GM21515 (cell line): ENCODE measurements around the gene FSTL4.

Source experiments
- ATAC-seq: cut with Tn5 transposase; IDR thresholded peaks from one replicate; pipeline ENCODE4 v1.9.1; 2021; ENCODE audit not compliant: unreplicated experiment

Gene FSTL4

DNA sequence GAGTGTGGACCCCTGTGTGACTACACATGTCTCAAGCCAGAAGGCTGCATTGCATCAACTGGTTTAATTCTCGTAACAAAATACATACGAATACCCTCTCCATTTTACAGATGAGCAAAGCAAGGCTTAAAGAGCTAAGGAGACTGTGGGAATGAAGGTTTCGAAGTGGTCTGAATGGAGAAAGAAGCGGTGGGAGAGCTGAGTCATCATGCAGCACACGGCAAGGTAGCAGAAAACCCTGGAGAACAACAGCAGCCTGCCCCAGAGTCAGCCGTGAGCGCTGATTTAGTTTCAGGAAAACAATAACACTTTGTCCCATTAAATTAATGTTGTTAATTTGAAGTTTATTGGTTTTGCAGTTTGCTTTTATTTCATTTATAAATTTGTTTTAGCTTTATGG is 336.7 kb downstream of the FSTL4 start:
- ATAC-seq = no peak

DNA sequence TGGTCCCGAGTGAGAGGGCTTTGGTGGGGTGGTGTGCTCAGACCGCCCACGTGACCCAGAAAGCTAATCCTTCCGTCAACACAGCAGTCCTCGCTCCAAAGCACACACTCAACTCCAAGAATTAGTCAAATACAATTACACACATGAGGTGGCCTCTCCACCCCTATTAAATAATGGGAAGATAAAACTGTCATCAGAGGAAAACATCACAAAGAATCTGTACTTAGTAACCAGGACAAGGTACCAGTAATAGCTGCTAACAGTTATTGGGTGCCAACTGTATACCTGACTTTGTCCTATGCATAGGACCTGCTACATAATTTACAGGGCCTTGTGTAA is 337.8 kb downstream of the FSTL4 start:
- ATAC-seq = no peak

DNA sequence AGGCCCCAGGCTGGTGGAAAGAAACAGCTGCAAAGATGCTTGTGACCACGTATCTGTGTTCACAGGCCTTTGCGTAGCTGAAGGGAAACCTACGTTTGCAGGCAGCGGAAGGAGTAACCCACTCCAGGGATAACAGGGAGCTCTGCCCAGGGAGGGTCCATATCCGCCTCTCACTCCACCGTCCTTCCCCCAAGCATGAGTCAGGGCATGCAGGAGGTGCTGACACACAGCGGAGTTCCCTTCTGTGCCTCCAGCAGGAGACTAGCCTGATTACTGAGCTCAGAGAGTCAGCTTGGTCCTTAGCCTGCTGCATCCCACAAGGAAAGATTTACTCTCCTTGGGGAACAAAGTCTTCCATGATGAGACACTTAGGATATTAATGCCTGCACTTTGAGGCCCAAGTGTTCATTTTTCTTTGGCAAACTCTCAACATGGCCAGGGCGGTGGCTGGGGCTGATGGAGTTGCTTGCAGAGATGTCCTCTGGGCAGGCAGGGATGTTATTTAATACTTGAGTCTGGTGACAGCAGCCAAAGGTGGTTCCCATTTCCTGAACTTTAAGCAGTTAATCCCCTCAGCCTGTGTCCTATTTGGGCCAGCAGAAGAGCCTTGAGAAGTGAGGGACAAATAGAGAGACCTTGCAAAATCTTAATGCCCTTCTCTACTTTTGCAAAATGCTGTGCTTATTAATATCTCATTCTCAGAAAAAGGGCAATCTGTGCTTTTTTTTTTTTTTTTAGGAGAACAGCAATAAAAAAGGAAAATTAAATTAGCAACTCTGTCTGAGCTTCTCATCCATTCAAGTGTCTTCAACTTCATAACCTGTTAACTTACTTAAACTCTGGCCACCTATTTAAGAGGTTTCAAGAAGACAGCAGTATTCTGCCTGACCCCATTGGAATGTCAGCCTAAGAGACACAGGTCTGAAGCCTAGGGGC is 338.4 kb downstream of the FSTL4 start:
- no peak for ATAC-seq

DNA sequence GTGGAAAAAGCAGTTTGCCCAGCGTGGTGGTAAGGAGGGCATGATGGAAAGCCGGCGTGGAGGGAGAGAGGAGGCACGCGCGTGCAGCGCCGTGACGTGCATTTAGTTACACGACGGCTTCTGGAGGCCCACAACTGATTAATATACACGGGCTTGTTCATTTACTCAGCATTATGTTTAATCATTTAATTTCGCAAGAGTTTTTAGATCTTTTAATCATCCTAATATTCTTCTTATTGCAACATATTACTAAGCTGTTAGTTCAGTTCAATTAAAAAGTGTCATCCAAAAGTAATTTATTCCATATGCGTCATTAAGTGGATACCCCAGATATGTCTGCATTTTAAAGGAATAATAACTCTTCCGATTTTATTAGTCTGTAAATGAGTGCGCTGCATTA is 340.0 kb downstream of the FSTL4 start:
- no peak for ATAC-seq

DNA sequence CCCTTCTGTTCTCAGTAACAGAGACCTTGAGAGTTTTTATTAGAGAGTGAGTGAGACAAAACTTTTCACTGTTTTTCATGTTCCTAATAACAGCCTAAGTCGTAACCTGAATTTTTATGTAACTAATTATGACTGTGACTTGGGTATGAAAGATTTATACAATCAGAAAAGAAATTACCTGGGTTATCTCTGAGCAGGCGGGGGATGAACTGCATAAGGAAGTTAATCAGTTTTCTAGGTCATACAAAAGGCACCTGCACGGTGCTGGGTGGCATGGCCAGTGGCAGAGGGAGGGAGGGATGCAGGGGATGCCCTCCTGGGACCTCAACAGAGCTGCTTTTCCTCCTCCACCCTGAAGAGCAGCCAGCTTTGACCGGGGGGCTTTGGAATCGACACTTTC is 340.7 kb downstream of the FSTL4 start:
- ATAC-seq = no peak

DNA sequence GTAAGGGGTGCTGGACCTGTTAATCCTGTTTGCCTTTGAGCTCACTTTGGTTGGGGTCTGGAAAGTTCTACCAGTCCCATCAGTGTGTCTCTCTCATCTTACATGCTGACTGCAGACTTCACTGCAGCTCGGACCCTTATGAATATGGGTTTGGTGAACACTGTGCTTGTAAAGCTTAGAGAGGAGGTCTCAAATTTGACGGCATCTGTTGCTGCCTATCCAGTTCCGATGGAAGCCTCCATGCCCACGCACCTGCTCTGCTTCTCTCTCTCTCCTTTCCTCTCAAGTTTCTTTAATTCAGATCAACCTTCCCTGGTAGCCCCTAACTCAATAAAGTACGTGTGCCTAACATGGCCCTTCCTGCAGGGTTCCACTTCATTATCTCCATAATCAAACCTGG is 342.6 kb downstream of the FSTL4 start:
- ATAC-seq = no peak

DNA sequence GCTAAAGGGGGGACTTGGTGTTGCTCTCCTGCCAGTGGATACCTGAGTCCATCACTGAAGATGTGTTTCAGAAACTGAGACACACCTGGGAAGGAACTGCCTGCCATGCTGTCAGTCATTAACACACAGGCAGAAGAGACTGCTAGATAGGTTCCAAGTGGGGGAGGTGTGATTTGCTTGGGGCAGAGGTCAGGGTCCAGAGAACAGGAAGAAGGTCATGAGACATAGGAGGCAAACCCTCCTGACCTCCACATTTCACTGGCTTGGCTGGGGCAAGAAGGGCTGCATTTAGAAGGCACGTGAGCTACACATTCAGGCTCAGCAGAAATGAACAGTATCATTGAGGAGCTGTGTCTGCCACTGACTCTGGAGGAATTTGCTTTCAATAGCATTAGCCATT is 344.7 kb downstream of the FSTL4 start:
- ATAC-seq = no peak

DNA sequence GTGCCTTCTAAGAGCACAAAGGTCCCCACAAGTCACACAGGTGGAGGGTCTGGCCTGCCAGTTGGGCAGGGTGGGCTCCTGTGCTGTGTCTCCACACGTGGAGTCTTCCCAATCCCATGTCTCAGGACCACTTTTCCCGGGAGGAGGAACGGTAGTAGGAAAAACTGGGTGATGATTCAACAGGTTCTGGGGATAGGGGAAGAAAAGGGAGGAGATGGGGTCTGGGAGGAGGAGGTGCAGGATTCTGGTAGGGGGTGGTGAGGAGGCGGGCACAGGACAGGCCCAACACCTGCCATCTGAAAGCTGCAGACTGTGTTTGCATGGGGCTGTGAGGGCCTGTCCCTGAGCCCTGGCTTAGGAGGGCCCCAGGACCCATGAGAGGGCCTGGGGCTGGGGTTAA is 345.4 kb downstream of the FSTL4 start:
- ATAC-seq = no peak

DNA sequence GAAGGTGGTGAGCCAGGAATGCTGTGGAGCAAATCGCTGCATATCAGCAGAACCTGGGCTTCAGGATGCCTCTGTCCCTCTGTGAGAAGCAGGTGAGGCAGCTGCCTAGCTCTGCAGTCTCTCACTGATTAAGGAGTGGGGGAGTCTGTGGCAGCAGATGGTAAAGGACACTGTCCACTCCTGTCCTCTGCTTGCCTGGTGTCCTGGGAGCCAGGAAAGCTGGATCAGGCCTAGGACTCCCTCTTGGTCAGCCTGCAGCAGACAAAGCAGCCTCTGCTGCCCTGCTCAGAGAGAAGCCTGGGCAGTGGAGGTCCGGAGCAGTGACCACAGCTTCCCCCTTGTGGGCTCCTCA is 345.8 kb downstream of the FSTL4 start:
- no peak for ATAC-seq

DNA sequence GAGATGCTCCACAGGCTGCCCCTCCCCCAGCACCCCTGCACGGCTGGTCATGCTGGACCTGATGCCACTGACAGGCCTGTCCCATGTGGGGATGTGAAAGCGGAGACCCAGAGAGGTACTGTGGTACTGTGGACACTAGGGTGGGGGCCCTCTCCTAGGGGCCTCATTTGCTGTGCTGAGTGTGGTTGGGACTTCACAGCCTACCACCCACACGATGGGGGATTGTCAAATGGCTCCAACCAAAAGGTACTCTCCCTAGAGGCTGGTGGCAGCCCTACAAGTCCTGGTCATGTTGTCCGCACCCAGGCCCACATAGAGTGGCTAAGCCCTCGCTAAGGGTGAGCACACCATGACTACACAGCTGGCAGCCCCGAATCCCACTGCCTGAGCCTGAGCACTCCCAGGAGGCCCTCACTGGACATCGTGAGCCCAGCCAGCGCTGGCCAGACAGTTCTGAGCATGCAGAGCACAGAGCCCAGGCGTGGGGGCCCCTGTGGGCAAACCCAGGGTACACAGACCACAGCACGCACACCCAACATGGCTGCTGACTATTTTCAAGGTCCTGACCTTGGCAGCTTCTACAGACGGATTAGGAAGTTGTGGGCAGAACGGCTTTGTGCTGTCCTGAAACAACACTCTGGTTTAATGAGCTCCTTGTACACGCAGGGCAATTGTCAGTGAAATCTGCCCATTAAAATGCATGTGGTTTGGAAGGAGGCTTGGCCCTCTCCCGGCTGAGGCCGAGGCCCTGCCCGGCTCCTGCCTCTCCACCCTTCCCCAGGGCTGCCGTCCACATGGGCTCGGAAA is 346.4 kb downstream of the FSTL4 start:
- ATAC-seq = no peak

DNA sequence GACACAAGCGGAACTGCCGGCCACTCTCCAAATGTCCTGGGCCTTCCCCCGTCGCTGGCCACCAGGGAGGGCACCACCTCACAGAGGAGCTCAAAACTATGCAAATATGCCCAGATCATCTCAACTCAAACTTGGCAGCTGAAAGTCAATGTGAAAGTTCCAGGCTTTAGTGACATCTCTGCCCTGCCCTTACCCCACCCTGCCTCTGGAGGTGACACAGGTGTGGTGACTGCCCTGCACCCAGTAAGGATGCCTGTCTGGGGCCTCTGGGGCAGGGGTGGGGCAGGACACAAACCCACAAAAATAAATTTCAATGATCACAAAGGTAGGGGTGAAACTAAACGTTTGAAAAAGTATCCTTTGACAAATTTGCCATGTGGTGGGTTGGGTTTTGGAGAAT is 347.1 kb downstream of the FSTL4 start:
- no peak for ATAC-seq

DNA sequence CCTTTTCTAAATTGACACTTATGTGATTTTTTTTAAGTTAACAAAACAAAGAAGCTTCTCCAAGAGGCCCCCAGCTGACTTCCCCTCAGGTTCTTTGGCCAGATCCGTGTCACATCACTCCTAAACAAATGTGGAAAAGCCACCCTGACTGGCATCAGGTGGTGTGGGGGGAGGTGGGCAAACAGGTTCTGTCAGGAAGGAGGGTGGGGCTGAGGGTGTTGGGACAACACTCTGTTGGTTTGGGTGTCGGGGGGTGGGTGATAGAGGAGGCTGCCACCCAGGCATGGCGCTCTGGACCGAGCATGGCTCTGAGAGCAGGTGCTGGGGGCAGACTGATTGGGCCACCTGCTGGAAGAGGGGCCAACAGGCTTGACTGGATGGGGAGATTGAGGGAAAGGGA is 349.7 kb downstream of the FSTL4 start:
- no peak for ATAC-seq

DNA sequence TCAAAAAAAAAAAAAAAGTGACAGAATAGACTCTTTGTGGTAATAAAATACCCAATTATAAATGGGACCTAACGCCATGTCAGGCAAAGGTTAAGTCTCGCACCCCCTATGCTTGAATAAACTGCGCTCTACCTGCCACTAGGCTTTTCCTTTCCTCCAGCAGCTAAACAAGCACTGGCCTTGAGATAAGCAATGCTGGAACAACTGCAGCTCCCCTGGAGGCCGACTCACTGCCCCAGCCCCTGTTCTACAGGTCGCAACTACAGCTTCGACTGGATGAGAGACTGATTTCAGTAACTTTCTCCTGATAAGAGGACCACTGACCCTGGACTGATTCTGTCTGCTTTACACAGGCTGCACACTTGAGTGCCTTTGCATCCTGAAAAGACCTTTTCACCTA is 350.3 kb downstream of the FSTL4 start:
- ATAC-seq = no peak

DNA sequence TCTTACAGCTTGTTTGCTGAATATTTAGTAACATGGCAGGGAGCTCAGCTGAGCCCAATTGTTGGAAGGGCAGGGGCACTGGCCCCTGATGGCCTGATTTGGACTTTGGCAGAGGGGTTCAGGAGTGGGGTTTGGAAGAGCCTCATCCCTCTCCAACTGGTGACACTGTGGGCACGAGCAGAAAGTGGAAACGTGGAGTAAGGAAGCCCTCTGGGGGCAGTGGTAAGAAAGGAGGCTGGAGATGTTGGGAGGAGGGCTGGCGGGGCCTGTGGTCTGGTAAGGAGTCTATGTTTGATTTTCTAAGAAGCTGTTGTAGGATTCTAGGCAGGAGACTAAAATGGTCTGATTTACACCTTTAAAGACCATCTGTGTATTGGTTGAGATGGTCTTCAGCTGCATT is 351.6 kb downstream of the FSTL4 start:
- ATAC-seq = no peak

DNA sequence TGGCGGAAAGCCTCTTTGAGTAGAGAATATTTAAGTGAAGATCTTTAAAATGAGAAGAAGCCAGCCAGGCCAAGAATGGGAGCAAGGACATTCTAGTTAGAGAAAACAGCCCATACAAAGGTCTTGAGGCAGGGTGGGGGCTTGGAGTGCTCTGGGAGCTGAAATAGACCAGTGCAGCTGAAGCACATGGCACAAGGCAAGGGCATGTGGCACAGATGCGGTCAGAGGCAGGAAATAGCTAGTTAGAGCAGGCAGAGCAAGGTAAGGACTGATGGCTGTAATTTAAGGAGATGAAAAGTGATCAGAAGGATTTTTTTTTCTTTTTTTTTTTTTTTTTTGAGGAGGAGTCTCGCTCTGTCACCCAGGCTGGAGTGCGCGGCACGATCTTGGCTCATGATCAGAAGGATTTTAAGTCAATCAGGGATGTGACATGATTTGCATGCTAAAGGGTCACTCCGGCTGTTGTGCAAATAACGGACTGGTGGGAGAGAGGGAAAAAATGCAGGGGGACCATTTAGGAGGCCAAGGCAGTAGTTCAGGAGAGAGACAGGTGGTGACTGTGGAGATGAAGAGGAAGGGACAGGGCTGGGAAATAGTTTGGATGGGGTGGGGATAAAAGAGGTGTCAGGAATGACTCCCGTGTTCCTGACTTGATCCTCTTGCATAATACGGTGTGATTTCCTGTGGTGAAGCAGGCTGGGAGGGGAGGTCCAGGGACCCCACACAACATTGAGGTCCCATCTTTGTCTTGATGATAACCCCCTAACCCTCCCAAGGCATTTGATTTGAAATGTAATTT is 352.9 kb downstream of the FSTL4 start:
- ATAC-seq = no peak

DNA sequence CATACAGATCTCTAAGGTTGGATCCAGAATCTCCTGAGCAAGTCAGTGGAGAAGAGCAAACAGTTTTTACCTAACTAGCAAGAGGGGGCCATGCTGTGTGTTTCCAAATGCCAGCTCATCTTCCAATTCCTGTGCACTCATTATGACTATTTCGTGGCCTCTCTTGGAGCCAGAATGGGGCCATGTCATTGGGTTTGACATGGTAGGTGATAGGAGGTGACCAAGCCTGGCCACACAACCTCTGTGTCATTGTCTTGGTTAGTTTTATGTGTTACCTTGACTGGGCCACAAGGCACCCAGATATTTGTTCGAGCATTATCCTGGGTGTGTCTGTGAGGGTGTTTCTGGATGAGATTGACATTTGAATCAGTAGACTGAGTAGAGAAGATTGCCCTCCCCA is 354.4 kb downstream of the FSTL4 start:
- no peak for ATAC-seq

DNA sequence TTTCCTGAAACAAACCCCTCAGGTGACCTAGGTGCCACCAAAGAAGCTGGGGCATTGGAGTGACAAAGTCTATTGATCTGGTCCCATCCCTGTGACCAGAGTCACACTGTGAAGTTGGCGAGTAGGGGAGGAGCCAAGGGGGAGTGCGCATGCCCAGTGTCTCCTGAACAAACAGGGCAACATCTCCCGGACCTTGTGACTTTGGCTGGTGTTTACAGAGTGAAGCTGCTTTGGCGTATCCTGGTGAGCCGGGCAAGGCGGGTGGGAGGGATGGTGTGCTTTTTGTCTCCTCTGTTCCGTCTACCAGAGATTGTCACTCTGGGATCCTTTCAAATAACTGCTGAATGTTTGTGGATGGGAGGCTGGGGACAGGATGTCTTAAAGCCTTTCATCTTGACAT is 356.1 kb downstream of the FSTL4 start:
- ATAC-seq = no peak

DNA sequence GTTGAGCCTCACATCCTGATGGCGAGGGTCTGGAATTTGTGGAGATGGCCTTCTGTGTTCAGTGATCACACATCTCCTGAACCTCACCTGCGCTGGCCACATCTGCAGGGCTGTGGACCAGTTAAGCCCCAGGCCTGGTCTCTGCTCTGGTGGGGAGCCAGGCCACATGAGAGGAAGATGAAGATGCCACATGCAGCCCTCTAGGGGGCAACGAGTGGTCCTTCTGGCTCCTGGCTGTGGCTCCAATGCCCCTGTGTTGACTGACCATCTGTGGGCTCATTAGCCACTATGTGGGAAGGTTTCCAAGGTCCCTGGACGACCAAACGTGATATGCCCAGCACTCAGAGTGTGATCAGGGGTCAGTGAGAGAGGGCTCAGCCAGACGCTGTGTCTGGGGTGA is 357.5 kb downstream of the FSTL4 start:
- no peak for ATAC-seq

DNA sequence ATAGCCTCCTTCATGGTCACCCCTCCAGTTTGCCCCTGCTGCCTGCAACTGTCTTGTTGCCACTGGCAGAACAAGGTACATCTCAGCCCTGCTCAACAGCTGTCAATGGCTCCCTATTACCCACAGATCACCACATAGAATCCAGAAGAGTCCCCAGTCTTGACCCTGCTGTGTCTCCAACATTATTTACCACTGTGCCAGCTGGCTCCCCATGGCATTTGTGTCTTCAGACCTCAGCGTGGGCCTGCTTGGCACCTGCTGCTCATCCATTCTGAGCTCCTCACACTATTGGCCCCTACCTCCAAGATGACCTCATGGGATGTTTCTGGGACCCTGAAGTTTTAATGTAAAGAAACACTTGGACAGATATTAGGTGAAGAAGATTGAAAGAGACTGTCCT is 358.7 kb downstream of the FSTL4 start:
- ATAC-seq = no peak

DNA sequence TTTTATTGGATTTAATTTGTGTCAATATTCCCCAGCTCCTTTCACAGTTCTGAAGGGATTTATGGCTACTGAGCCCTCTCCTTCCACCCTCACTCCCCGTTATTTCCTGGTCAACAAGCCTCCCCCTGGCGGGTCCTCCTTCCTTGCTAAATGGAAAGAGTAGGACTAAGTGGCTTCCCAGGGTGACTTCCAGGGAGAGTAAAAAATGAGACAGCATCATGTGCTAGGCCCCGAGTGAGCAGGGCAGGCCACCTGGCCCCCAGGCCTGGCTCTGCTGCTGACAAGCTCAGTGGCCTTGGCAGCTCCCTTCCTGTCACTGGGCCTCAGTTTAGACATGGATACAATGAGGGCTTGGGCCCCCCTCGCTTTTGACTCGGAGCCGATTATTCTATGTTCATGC is 359.3 kb downstream of the FSTL4 start:
- ATAC-seq = no peak

DNA sequence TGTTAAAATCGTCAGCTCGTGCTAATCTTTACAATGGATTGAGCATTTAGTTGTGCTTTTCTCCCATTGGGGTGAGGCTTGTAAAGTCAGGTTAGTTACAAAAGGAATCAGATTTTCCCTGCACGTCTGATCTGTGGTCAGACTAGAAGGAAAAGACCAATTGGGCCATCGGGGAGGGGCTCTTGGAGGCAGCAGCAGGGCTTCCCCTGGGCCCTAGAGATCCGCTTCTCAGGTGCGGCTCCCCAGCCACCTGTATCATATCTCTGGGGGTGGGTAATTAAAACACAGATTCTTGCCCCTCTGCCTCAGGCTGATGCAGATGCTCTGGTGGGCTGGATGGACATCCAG is 360.2 kb downstream of the FSTL4 start:
- no peak for ATAC-seq
